WERI-Rb-1 (cell line): ENCODE results near the gene NEURL1.

Experiments used
- DNase-seq: peaks from one replicate; pipeline ENCODE4 v3.0.0-alpha.2; 2020
- H3K27ac ChIP-seq: fragments of 250-450 bp; sonication (Bioruptor Pico); 2 replicates; pipeline ENCODE4 v1.5.1; 2020; ENCODE audit warnings: mild to moderate bottlenecking, moderate library complexity
- H3K27me3 ChIP-seq: fragments of 250-450 bp; sonication (Bioruptor Pico); 2 replicates; pipeline ENCODE4 v1.5.1; 2021; ENCODE audit warnings: mild to moderate bottlenecking, low read depth, moderate library complexity; ENCODE audit not compliant: insufficient read depth, severe bottlenecking
- H3K36me3 ChIP-seq: fragments of 250-450 bp; sonication (Bioruptor Pico); 2 replicates; pipeline ENCODE4 v1.5.1; 2020; ENCODE audit warnings: mild to moderate bottlenecking, moderate library complexity
- H3K4me3 ChIP-seq: 2 replicates; pipeline ENCODE4 v1.5.1; 2011; ENCODE audit warnings: low read depth, mild to moderate bottlenecking, control low read depth, low read length
- H3K9me3 ChIP-seq: fragments of 250-450 bp; sonication (Bioruptor Pico); 2 replicates; pipeline ENCODE4 v1.5.1; 2021; ENCODE audit warnings: mild to moderate bottlenecking, moderate library complexity; ENCODE audit not compliant: severe bottlenecking
- TF ChIP-seq, protein P1 (sequence below): IDR thresholded peaks from 2 replicates; pipeline ENCODE4 v1.5.1; 2011; ENCODE audit warnings: low read depth, mild to moderate bottlenecking, control low read depth, inconsistent platforms, low read length

NEURL1 gene

DNA sequence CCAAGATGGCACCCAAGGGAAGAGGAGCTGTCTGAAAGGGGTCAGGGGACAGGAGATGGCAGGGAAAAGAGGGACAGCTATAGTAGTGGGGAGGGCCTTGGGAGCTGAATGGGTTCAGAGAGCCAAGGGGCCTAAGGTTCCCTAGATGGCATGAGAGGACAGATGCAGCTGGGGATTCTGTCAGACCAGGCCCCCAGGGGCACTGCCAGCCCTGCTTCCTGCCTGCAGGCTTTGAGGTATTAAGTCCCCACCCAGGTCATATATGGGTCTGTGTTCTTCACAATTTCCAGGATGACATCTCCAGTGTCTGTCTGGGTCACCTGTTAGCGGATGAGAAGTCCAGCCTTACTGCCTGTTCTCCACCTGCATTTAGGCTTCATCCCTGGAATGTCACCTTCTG is 56.7 kb downstream of the NEURL1 start:
- Histone ChIP-seq H3K36me3 (no peaks in the 10 kb centered on the region), H3K9me3 (no peaks in the 10 kb centered on the region), H3K27me3 (no peaks in the 10 kb centered on the region), H3K4me3 (no peak overlapping the region), H3K27ac (no peak overlapping the region)
- no peak for DNase-seq
- TF ChIP-seq, protein P1, sequence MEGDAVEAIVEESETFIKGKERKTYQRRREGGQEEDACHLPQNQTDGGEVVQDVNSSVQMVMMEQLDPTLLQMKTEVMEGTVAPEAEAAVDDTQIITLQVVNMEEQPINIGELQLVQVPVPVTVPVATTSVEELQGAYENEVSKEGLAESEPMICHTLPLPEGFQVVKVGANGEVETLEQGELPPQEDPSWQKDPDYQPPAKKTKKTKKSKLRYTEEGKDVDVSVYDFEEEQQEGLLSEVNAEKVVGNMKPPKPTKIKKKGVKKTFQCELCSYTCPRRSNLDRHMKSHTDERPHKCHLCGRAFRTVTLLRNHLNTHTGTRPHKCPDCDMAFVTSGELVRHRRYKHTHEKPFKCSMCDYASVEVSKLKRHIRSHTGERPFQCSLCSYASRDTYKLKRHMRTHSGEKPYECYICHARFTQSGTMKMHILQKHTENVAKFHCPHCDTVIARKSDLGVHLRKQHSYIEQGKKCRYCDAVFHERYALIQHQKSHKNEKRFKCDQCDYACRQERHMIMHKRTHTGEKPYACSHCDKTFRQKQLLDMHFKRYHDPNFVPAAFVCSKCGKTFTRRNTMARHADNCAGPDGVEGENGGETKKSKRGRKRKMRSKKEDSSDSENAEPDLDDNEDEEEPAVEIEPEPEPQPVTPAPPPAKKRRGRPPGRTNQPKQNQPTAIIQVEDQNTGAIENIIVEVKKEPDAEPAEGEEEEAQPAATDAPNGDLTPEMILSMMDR, result no peak

DNA sequence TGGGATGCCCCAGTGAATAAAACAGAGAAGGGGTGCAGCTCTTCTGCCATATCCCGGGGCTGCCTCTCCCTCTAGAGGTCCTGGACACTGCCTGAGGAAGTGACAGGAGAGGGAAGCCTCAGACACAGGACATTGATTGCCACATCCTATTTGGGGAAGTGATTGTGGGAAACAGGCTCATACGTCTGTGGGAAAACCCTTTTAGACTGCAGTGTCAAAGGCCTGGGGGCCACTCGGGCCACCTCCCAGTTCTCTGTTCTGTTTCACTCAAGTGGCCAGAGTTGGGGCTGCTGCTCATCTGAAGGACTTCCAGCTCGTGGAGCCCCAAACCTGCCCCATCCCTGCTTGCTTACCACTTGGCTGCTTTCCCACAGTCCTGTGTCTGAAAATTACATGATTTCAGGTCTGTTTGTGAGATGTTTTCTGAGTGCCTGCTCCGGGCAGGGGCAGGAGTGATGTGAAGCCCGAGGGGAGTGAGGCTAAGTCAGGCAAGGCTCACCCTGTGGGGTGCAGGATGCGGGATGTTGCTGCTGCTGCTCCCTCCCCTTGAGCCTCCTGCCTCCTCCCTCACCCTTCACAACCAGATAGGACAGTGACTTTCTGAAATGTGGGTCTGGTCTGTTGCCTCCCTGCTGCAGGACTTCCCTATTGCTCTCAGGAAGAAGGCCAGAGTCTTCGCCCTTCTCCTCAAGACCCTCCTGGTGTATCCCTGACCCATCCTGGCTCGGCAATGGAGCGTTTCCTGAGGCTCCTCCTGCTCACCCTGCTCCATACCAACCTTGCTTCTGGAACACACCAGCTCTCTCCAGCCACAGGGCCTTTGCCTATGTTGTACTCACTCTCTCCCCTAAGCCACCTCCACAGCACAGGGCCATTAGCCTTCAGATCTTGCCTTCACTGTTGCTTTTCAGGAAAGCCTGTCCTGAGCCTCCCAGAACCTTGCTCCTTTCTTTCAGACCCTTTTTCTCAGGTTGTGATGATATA is 58.4 kb downstream of the NEURL1 start:
- DNase-seq, result no peak

DNA sequence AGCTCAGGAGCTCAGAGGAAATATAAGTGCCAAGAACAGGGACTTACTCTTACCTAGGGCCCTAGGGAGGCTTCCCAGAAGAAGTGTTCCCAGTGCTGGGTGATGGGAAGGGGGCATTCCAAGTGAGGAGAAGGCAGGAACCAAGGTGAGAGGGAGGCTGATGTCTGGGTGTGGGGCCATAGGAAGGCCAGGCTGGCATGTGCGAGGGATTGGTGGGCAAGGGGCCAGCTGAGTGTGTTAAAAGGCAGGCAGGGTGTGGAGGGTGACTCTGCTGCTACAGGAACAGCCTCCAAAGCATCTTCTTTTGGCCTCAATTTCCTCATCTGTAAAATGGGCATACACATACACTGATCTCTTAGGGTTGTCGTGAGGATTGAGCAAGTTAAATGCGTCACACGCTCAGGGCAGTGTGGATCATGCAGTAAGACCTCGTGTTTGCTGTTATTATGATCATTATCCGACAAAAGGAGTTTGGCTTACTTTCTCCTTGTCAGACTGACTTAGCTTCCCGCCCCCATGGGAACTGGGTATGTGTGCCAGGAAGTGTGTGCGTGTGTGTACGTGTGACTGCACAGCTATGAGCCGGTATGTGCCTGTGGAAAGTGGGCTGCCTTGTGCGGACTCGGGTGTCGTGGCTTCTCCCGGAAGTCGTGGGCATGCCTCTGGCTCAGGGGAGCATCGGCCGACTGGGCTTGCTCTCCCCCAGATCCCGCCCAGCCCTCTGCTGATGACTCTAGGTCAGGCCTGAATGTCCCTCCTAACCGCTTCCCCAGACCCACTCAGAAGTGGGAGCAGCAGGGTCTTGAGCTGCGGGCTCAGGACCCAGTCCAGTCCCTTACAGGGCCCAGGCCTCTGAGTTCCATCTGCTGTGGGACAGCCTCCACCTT is 59.6 kb downstream of the NEURL1 start:
- peaks cover 3% of the 10 kb centered on the region; the same call in 1 of the 2 replicates for H3K36me3 ChIP-seq
- no peak for DNase-seq
- no peaks in the 10 kb centered on the region for H3K9me3 ChIP-seq
- H3K4me3 ChIP-seq, result no peak overlapping the region
- no peaks in the 10 kb centered on the region for H3K27me3 ChIP-seq
- no peak overlapping the region for H3K27ac ChIP-seq
- TF ChIP-seq, protein P1, result no peak

More for the DNA sequence above, 58.4 kb downstream of the NEURL1 start:
- no peaks in the 10 kb centered on the region for H3K9me3 ChIP-seq
- TF ChIP-seq, protein P1, result no peak
- H3K27me3 ChIP-seq, result no peaks in the 10 kb centered on the region
- H3K4me3 ChIP-seq, result no peak overlapping the region
- no peaks in the 10 kb centered on the region for H3K36me3 ChIP-seq
- H3K27ac ChIP-seq, result no peak overlapping the region

DNA sequence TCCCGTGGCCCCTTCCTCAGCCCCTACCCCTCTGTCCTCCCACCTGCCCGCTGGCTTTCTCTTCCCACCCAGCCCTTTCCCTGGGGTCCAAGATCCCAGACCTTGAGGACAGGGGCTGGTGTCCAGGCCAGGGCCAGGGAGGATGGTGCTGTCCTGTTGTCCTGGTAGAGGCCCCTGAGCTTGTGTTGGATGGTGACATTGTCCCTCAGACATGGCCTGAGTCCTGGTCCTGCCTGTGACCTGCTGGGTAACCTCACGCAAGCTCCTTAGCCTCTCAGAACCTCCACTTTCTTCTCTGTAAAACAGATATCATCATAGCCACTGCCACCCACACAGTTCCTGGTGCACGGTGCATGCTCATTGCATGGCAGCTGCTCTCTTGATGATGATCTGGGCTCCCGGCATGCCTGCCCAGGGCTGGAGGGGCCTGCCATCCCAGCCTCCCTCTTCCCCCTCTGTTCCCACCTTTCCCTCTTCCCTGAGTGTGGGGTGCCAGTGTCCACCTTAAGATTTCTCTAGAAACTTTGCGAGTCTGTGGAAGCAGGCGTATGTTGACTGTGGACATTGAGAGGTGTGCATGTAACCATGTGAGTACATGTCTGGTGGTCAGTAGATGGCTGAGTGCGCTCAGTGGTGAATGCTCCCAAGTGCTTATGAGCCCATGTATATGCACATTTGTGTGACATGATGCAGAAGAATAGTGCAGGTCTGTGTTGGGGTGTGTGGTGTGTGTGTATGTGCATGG is 60.4 kb downstream of the NEURL1 start:
- Histone ChIP-seq H3K27me3 (no peaks in the 10 kb centered on the region), H3K27ac (no peak overlapping the region), H3K36me3 (peaks cover 5% of the 10 kb centered on the region), H3K4me3 (no peak overlapping the region), H3K9me3 (no peaks in the 10 kb centered on the region)
- TF ChIP-seq, protein P1, result no peak
- no peak for DNase-seq

DNA sequence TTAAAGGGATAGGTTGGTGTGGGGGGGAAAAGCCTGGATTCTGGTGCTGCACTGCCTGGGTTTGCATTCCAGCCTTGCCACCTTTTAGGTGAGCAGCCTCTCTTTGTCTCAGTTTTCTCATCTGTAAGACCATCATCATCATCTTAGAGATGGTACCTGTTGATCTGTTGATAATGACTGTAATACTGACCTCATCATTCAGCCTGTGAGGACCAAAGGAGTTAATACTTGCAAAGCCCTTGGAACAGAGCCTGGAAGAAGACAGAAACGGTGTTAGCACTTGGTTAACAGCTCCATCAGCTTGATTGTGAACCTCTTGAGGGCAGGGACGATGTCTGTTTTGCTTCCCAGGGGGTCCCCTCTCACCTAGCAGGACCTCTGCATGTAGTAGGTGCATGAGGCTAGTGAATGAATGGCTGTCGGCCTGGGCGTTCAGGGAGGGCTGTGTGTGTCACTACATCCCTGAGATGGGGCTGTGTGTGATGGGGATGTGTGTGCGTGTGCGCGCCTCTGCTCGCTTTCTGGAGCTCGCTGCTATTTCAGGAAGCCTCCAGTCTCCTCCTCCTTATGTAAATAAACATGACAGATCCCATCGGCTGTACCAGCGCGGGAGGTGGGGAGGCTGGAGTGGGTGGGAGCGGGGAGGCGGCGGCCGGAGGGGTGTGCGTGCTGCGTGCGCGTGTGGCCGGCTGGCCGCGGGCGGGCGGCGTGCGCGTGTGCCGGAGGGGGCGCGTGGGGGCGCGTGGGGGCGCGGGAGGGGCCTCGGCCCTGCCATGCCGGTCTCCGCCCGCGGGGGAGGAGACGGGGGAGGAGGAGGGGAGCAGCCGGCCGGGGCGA is 61.2 kb downstream of the NEURL1 start:
- TF ChIP-seq, protein P1, result no peak
- peak; percentile 85 for DNase-seq
- Histone ChIP-seq H3K36me3 (peaks cover 5% of the 10 kb centered on the region), H3K9me3 (no peaks in the 10 kb centered on the region), H3K27ac (peak overlapping the region; percentile 51; the same call in 1 of the 2 replicates), H3K27me3 (no peaks in the 10 kb centered on the region), H3K4me3 (peak overlapping the region; percentile 51)
